K562 (cell line): ENCODE data around the gene POLN. TPM values are rescaled to one million over a fixed set of nuclear protein-coding genes. Genes with fewer than 3 reads are reported as not detected.

Experiments used
- BMI1 ChIP-seq: fragments of 150-350 bp; IDR thresholded peaks from 2 replicates; pipeline ENCODE4 v1.6.1; 2014; ENCODE audit warnings: low read length
- EGR1 ChIP-seq: fragments of 450-650 bp; conservative IDR thresholded peaks from 2 replicates; pipeline ENCODE4 v1.6.1; 2017; ENCODE audit warnings: mild to moderate bottlenecking
- GABPB2 ChIP-seq: fragments of 250-450 bp; sonication (Bioruptor Pico); conservative IDR thresholded peaks from 2 replicates; pipeline ENCODE4 v1.5.1; 2021; ENCODE audit warnings: mild to moderate bottlenecking
- KLF16 ChIP-seq: IDR thresholded peaks from 2 replicates; pipeline ENCODE4 v1.6.1; 2016; ENCODE audit warnings: antibody characterized with exemption
- MECOM ChIP-seq: fragments of 250-450 bp; sonication (Bioruptor Pico); IDR thresholded peaks from 2 replicates; pipeline ENCODE4 v1.8.0; 2022; ENCODE audit warnings: inconsistent platforms
- NCOA4 ChIP-seq: fragments of 450-650 bp; IDR thresholded peaks from 2 replicates; pipeline ENCODE4 v1.6.1; 2018; ENCODE audit warnings: mild to moderate bottlenecking; ENCODE audit not compliant: partially characterized antibody
- TARDBP ChIP-seq: fragments of 450-650 bp; IDR thresholded peaks from 2 replicates; pipeline ENCODE4 v1.6.1; 2016
- ZBTB7A ChIP-seq: IDR thresholded peaks from 2 replicates; pipeline ENCODE4 v1.6.1; 2011; ENCODE audit warnings: low read depth, mild to moderate bottlenecking, low read length, moderate library complexity, borderline replicate concordance; ENCODE audit not compliant: control insufficient read depth
- ZEB2 ChIP-seq: fragments of 450-650 bp; IDR thresholded peaks from 2 replicates; pipeline ENCODE4 v1.6.1; 2016
- polyA plus RNA-seq, 8 experiments: library from polyadenylated mRNA; depleted of rRNA in 4 of 8; stranded (reverse) in 5 of 8; unstranded in 3 of 8; fragments of >200 nt; fragmentation: Nextera tagmentation in 2 of 8; fragmentation: Illumina TruSeq in 1 of 8; extraction: Ambion mirVana in 2 of 8; extraction: Trizol in 1 of 8; gene quantifications; 2 replicates each; pipeline versions ENCODE4 v1.2.1 to v1.2.3, GENCODE V29; 2011 to 2014; ENCODE audit warnings: inconsistent platforms in 1 of 8, missing spikeins in 1 of 8
- total RNA-seq, 7 experiments: library from RNA; depleted of rRNA in 6 of 7; stranded (reverse); fragments of >200 nt in 6 of 7; fragmentation: Illumina TruSeq in 2 of 7; extraction: Trizol in 2 of 7; gene quantifications; 2 replicates each; pipeline versions ENCODE4 v1.2.1 to v1.2.3, GENCODE V29; 2011 to 2021; ENCODE audit warnings: low replicate concordance in 1 of 7
- TF ChIP-seq, protein P1 (sequence below): fragments of 450-650 bp; IDR thresholded peaks from 2 replicates; pipeline ENCODE4 v1.6.1; 2017; ENCODE audit warnings: antibody characterized with exemption, mild to moderate bottlenecking
- TF ChIP-seq, protein P2 (sequence below): fragments of 250-450 bp; sonication (Bioruptor Pico); IDR thresholded peaks from 2 replicates; pipeline ENCODE4 v1.5.0; 2021
- TF ChIP-seq, protein P3 (sequence below), 2 experiments: fragments of 450-650 bp; IDR thresholded peaks; 2 replicates each; pipeline ENCODE4 v1.6.1; 2016; ENCODE audit warnings: mild to moderate bottlenecking in 2 of 2, borderline replicate concordance in 1 of 2, low read depth in 1 of 2, moderate library complexity in 1 of 2
- TF ChIP-seq, protein P4 (sequence below): fragments of 450-650 bp; IDR thresholded peaks from 2 replicates; pipeline ENCODE4 v1.6.1; 2016; ENCODE audit warnings: missing biosample characterization, missing genetic modification characterization

The POLN gene
- total and polyA plus RNA-seq, 9 of the 15 experiments (the other 6 are each of a cell fraction or from before 2014, with no cell fraction given), result 0.08 to 0.91 (median 0.32) TPM

DNA sequence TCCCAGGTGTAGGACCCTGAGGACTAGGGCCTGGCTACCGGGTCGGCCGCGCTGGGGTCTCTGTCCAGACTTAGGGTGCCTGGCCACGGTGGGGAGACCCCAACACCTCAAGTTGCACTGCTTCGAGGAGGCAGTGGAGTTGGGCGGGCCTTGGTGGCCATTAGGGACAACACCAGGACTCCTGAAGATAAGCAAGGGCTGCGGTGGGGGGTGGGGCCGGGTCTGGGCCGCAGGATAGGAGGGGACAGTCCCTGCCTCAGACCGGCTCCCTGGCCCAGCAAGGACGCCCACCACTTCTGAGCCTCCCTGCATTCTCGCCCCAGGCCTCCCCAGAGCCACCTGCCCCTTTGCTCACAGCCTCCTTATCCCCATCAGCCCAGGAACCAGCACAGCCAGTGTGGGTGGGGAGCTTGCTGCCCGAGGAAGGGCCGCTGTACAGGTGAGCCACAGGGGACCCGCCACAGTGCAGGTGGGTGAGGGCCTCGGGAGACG lies 25.4 kb upstream of the POLN start (continued):
- peak; percentile 53; the same call in 1 of the 2 replicates for TF ChIP-seq EGR1
- TF ChIP-seq, protein P1, sequence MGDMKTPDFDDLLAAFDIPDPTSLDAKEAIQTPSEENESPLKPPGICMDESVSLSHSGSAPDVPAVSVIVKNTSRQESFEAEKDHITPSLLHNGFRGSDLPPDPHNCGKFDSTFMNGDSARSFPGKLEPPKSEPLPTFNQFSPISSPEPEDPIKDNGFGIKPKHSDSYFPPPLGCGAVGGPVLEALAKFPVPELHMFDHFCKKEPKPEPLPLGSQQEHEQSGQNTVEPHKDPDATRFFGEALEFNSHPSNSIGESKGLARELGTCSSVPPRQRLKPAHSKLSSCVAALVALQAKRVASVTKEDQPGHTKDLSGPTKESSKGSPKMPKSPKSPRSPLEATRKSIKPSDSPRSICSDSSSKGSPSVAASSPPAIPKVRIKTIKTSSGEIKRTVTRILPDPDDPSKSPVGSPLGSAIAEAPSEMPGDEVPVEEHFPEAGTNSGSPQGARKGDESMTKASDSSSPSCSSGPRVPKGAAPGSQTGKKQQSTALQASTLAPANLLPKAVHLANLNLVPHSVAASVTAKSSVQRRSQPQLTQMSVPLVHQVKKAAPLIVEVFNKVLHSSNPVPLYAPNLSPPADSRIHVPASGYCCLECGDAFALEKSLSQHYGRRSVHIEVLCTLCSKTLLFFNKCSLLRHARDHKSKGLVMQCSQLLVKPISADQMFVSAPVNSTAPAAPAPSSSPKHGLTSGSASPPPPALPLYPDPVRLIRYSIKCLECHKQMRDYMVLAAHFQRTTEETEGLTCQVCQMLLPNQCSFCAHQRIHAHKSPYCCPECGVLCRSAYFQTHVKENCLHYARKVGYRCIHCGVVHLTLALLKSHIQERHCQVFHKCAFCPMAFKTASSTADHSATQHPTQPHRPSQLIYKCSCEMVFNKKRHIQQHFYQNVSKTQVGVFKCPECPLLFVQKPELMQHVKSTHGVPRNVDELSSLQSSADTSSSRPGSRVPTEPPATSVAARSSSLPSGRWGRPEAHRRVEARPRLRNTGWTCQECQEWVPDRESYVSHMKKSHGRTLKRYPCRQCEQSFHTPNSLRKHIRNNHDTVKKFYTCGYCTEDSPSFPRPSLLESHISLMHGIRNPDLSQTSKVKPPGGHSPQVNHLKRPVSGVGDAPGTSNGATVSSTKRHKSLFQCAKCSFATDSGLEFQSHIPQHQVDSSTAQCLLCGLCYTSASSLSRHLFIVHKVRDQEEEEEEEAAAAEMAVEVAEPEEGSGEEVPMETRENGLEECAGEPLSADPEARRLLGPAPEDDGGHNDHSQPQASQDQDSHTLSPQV, result peak; percentile 68
- TF ChIP-seq, protein P2, sequence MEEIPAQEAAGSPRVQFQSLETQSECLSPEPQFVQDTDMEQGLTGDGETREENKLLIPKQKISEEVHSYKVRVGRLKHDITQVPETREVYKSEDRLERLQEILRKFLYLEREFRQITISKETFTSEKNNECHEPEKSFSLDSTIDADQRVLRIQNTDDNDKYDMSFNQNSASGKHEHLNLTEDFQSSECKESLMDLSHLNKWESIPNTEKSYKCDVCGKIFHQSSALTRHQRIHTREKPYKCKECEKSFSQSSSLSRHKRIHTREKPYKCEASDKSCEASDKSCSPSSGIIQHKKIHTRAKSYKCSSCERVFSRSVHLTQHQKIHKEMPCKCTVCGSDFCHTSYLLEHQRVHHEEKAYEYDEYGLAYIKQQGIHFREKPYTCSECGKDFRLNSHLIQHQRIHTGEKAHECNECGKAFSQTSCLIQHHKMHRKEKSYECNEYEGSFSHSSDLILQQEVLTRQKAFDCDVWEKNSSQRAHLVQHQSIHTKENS (CRISPR knock-in tag), result no peak
- no peak for TF ChIP-seq GABPB2 (CRISPR knock-in tag)
- TF ChIP-seq NCOA4, result no peak
- TF ChIP-seq, protein P3, sequence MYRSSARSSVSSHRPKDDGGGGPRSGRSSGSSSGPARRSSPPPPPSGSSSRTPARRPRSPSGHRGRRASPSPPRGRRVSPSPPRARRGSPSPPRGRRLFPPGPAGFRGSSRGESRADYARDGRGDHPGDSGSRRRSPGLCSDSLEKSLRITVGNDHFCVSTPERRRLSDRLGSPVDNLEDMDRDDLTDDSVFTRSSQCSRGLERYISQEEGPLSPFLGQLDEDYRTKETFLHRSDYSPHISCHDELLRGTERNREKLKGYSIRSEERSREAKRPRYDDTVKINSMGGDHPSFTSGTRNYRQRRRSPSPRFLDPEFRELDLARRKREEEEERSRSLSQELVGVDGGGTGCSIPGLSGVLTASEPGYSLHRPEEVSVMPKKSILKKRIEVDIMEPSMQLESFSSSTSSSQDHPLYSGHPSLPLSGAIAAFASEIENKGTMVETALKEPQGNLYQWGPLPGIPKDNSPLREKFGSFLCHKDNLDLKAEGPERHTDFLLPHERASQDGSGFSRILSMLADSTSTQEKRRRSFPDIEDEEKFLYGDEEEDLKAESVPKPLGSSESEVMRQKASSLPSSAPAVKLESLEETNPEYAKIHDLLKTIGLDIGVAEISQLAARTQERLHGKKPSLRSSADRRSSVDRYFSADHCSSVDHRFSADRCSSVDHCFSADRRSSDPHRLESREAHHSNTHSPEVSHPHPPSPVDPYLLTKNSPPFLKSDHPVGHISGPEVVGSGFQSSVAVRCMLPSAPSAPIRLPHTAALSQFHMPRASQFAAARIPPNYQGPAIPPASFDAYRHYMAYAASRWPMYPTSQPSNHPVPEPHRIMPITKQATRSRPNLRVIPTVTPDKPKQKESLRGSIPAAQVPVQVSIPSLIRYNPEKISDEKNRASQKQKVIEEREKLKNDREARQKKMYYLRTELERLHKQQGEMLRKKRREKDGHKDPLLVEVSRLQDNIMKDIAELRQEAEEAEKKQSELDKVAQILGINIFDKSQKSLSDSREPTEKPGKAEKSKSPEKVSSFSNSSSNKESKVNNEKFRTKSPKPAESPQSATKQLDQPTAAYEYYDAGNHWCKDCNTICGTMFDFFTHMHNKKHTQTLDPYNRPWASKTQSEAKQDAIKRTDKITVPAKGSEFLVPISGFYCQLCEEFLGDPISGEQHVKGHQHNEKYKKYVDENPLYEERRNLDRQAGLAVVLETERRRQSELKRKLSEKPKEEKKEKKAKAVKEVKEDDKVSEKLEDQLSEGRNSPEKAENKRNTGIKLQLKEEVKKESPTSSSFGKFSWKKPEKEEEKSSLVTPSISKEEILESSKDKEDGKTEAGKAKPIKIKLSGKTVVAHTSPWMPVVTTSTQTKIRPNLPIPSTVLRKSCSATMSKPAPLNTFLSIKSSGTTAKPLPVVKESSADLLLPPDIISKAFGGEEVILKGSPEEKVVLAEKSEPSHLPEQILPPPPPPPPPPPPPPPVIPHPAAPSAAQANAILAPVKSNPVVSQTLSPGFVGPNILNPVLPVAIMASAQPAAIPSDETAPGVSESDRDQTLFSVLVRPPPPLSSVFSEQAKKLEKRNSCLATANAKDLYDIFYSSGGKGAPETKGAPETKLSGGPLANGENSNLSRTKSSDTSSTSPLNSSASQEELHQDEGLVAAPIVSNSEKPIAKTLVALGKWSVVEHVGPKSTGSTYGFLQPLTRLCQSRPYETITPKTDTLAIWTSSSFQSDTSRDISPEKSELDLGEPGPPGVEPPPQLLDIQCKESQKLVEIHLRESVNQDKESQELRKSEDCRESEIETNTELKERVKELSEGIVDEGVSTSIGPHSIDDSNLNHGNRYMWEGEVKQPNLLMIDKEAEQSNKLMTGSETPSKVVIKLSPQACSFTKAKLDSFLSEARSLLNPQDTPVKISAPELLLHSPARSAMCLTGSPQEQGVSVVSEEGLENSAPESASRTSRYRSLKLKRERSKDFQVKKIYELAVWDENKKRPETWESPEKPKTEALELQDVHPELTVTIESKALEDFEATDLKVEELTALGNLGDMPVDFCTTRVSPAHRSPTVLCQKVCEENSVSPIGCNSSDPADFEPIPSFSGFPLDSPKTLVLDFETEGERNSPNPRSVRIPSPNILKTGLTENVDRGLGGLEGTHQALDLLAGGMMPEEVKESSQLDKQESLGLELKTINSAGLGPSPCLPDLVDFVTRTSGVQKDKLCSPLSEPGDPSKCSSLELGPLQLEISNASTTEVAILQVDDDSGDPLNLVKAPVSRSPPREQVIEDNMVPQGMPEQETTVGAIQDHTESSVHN (IDR thresholded peaks at IDR 0.05; ENCODE audit: borderline replicate concordance in 1 of 2, low read depth in 1 of 2), result no peak
- TF ChIP-seq ZEB2, result no peak
- TF ChIP-seq BMI1, result no peak
- peak; percentile 39; the same call in 1 of the 2 replicates for TF ChIP-seq KLF16
- TF ChIP-seq, protein P4, sequence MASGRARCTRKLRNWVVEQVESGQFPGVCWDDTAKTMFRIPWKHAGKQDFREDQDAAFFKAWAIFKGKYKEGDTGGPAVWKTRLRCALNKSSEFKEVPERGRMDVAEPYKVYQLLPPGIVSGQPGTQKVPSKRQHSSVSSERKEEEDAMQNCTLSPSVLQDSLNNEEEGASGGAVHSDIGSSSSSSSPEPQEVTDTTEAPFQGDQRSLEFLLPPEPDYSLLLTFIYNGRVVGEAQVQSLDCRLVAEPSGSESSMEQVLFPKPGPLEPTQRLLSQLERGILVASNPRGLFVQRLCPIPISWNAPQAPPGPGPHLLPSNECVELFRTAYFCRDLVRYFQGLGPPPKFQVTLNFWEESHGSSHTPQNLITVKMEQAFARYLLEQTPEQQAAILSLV (tag), result no peak
- TF ChIP-seq ZBTB7A, result peak; percentile 81; the same call in 1 of the 2 replicates
- no peak for TF ChIP-seq TARDBP
- TF ChIP-seq MECOM, result no peak
